Type B pancreatic cell (in vitro differentiated cells): Measurements from ENCODE around the gene TRMO. TPM values are rescaled to one million over a fixed set of nuclear protein-coding genes. Genes with fewer than 3 reads are reported as not detected.
"Not testable (repeated sequence)": the region's sequence is repeated elsewhere in the genome, so short reads cannot be mapped to it uniquely, and the experiment has no call there.

ENCODE experiments used
- DNase-seq: peaks from one replicate; pipeline ENCODE4 v3.0.0; 2021; ENCODE audit warnings: mixed read lengths; ENCODE audit not compliant: unreplicated experiment; ENCODE audit errors: extremely low spot score
- H3K27ac Mint-ChIP-seq: 2 replicates; pipeline ENCODE4 v1.8.0; 2021; ENCODE audit warnings: mild to moderate bottlenecking, mixed read lengths
- H3K27me3 Mint-ChIP-seq: 2 replicates; pipeline ENCODE4 v1.8.0; 2021; ENCODE audit warnings: mixed read lengths
- H3K36me3 Mint-ChIP-seq: 2 replicates; pipeline ENCODE4 v1.8.0; 2021; ENCODE audit warnings: mixed read lengths
- H3K4me1 Mint-ChIP-seq: one replicate; pipeline ENCODE4 v1.8.0; 2021; ENCODE audit warnings: mixed read lengths; ENCODE audit not compliant: unreplicated experiment
- H3K4me3 Mint-ChIP-seq: 2 replicates; pipeline ENCODE4 v1.8.0; 2021; ENCODE audit warnings: mild to moderate bottlenecking, mixed read lengths
- H3K9me3 Mint-ChIP-seq: 2 replicates; pipeline ENCODE4 v1.8.0; 2021; ENCODE audit warnings: mixed read lengths
- CTCF ChIP-seq: fragments of 200-600 bp; sonication (generic); conservative IDR thresholded peaks from 2 replicates; pipeline ENCODE4 v1.5.0; 2021; ENCODE audit warnings: antibody characterized with exemption, mild to moderate bottlenecking
- total RNA-seq: library from RNA; stranded (reverse); gene quantifications from 2 replicates; pipeline ENCODE4 v1.2.1, GENCODE V29; 2021; ENCODE audit warnings: low replicate concordance

TRMO gene
- total RNA-seq, 1 donor from 2014 or later = 11.3 TPM

- Mint-ChIP-seq H3K27ac (no peak overlapping the region), H3K4me1 (no peaks in the 10 kb centered on the region), H3K27me3 (peaks cover 20% of the 10 kb centered on the region), H3K9me3 (no peaks in the 10 kb centered on the region), H3K36me3 (no peaks in the 10 kb centered on the region), H3K4me3 (no peak overlapping the region)
- no peak for TF ChIP-seq CTCF
- DNase-seq = no peak
Observed at GRCh38 chr9:97963232-97963631, 40.9 kb upstream of the TRMO start.

- Mint-ChIP-seq H3K4me3 (no peak overlapping the region), H3K4me1 (no peaks in the 10 kb centered on the region), H3K27ac (no peak overlapping the region), H3K27me3 (peaks cover 17% of the 10 kb centered on the region), H3K9me3 (no peaks in the 10 kb centered on the region), H3K36me3 (no peaks in the 10 kb centered on the region)
- DNase-seq = no peak
- TF ChIP-seq CTCF = no peak
Observed at GRCh38 chr9:97962575-97962974, 40.3 kb upstream of the TRMO start.

- no peak overlapping the region for H3K27ac Mint-ChIP-seq
- no peaks in the 10 kb centered on the region for H3K36me3 Mint-ChIP-seq
- H3K9me3 Mint-ChIP-seq = no peaks in the 10 kb centered on the region
- peaks cover 17% of the 10 kb centered on the region for H3K27me3 Mint-ChIP-seq
- no peaks in the 10 kb centered on the region for H3K4me1 Mint-ChIP-seq
- H3K4me3 Mint-ChIP-seq = no peak overlapping the region
- no peak for TF ChIP-seq CTCF
- DNase-seq = no peak
Observed at GRCh38 chr9:97962136-97962535, 39.8 kb upstream of the TRMO start.

- no peak overlapping the region for H3K4me3 Mint-ChIP-seq
- no peaks in the 10 kb centered on the region for H3K4me1 Mint-ChIP-seq
- H3K9me3 Mint-ChIP-seq = no peaks in the 10 kb centered on the region
- no peak for DNase-seq
- H3K36me3 Mint-ChIP-seq = no peaks in the 10 kb centered on the region
- TF ChIP-seq CTCF = no peak
- H3K27me3 Mint-ChIP-seq = peaks cover 16% of the 10 kb centered on the region
- no peak overlapping the region for H3K27ac Mint-ChIP-seq
Observed at GRCh38 chr9:97961361-97961760, 39.1 kb upstream of the TRMO start.

- H3K9me3 Mint-ChIP-seq, H3K4me1 Mint-ChIP-seq: not testable (repeated sequence)
Observed at GRCh38 chr9:97960678-97961328, 38.5 kb upstream of the TRMO start.

GRCh38 chr9:97959585-97959984, 37.3 kb upstream of the TRMO start:
- TF ChIP-seq CTCF = no peak
- H3K9me3 Mint-ChIP-seq = no peaks in the 10 kb centered on the region
- H3K27ac Mint-ChIP-seq = no peak overlapping the region
- no peak overlapping the region for H3K4me3 Mint-ChIP-seq
- DNase-seq = no peak
- peaks cover 14% of the 10 kb centered on the region for H3K27me3 Mint-ChIP-seq
- no peaks in the 10 kb centered on the region for H3K36me3 Mint-ChIP-seq
- no peaks in the 10 kb centered on the region for H3K4me1 Mint-ChIP-seq

More at GRCh38 chr9:97960678-97961328, 38.5 kb upstream of the TRMO start:
- H3K27ac Mint-ChIP-seq, DNase-seq, H3K4me3 Mint-ChIP-seq, H3K36me3 Mint-ChIP-seq: not testable (repeated sequence)
- peaks cover 14% of the 10 kb centered on the region for H3K27me3 Mint-ChIP-seq
